ENCODE data around the gene CLEC2D.

CLEC2D gene

GRCh38 chr12:9717070-9717925, 47.8 kb downstream of the CLEC2D start:
- Histone ChIP-seq H3K4me1 (ENCODE audit: control insufficient read depth, low read length) (peaks cover 100% of the 10 kb centered on the region), H3K79me2 (ENCODE audit: control insufficient read depth, low read length) (peaks cover 5% of the 10 kb centered on the region; the same call in 1 of the 2 replicates), H3K4me2 (ENCODE audit: low read length) (peak overlapping the region; percentile 51), H3K9me2 (replicated peaks; ENCODE audit: control insufficient read depth, low read length) (no peaks in the 10 kb centered on the region), H3K9me3 (ENCODE audit: control insufficient read depth, insufficient read depth, low read length) (no peaks in the 10 kb centered on the region), H3F3A (ENCODE audit: control insufficient read depth, insufficient read depth) (peaks cover 16% of the 10 kb centered on the region), H3K36me3 (ENCODE audit: control insufficient read depth, low read length) (peaks cover 32% of the 10 kb centered on the region), H3K27ac (ENCODE audit: low read depth, low read length) (peak overlapping the region; percentile 36), H3K4me3 (ENCODE audit: low read length) (peak overlapping the region; percentile 6), H4K20me1 (ENCODE audit: control insufficient read depth, insufficient read depth, low read depth, low read length) (no peaks in the 10 kb centered on the region), H3K27me3 (ENCODE audit: control insufficient read depth, low read length) (no peaks in the 10 kb centered on the region)
- TF ChIP-seq CTCF (IDR thresholded peaks at IDR 0.05; ENCODE audit: low read depth, low read length, poor library complexity, severe bottlenecking): no peak
- no peak for TF ChIP-seq EZH2phosphoT487 (IDR thresholded peaks at IDR 0.05; ENCODE audit: borderline replicate concordance, low read length)

GRCh38 chr12:9718968-9719367, 49.5 kb downstream of the CLEC2D start:
- no peaks in the 10 kb centered on the region for H3K9me3 ChIP-seq (ENCODE audit: control insufficient read depth, insufficient read depth, low read length)
- peaks cover 100% of the 10 kb centered on the region for H3K4me1 ChIP-seq (ENCODE audit: control insufficient read depth, low read length)
- H3K36me3 ChIP-seq (ENCODE audit: control insufficient read depth, low read length): peaks cover 34% of the 10 kb centered on the region
- peaks cover 22% of the 10 kb centered on the region for H3K79me2 ChIP-seq (ENCODE audit: control insufficient read depth, low read length)
- no peaks in the 10 kb centered on the region for H3K27me3 ChIP-seq (ENCODE audit: control insufficient read depth, low read length)
- H3K9me2 ChIP-seq (replicated peaks; ENCODE audit: control insufficient read depth, low read length): no peaks in the 10 kb centered on the region
- peaks cover 19% of the 10 kb centered on the region for H3F3A ChIP-seq (ENCODE audit: control insufficient read depth, insufficient read depth)
- H3K4me3 ChIP-seq (ENCODE audit: low read length): peak overlapping the region; percentile 36; the same call in 1 of the 2 replicates
- TF ChIP-seq CTCF (IDR thresholded peaks at IDR 0.05; ENCODE audit: low read depth, low read length, poor library complexity, severe bottlenecking): no peak
- no peak for TF ChIP-seq EZH2phosphoT487 (IDR thresholded peaks at IDR 0.05; ENCODE audit: borderline replicate concordance, low read length)
- peak overlapping the region; percentile 51 for H3K4me2 ChIP-seq (ENCODE audit: low read length)
- peak overlapping the region; percentile 31; the same call in 1 of the 2 replicates for H3K27ac ChIP-seq (ENCODE audit: low read depth, low read length)
- H4K20me1 ChIP-seq (ENCODE audit: control insufficient read depth, insufficient read depth, low read depth, low read length): no peaks in the 10 kb centered on the region

- TF ChIP-seq EZH2phosphoT487 (IDR thresholded peaks at IDR 0.05; ENCODE audit: borderline replicate concordance, low read length): no peak
- TF ChIP-seq CTCF (IDR thresholded peaks at IDR 0.05; ENCODE audit: low read depth, low read length, poor library complexity, severe bottlenecking): no peak
- Histone ChIP-seq H3K27ac (ENCODE audit: low read depth, low read length) (peak overlapping the region; percentile 15; the same call in 1 of the 2 replicates), H3F3A (ENCODE audit: control insufficient read depth, insufficient read depth) (peaks cover 23% of the 10 kb centered on the region), H3K4me3 (ENCODE audit: low read length) (no peak overlapping the region; the same call in 1 of the 2 replicates), H4K20me1 (ENCODE audit: control insufficient read depth, insufficient read depth, low read depth, low read length) (no peaks in the 10 kb centered on the region), H3K9me2 (replicated peaks; ENCODE audit: control insufficient read depth, low read length) (no peaks in the 10 kb centered on the region), H3K9me3 (ENCODE audit: control insufficient read depth, insufficient read depth, low read length) (no peaks in the 10 kb centered on the region), H3K27me3 (ENCODE audit: control insufficient read depth, low read length) (no peaks in the 10 kb centered on the region), H3K4me1 (ENCODE audit: control insufficient read depth, low read length) (peaks cover 100% of the 10 kb centered on the region), H3K79me2 (ENCODE audit: control insufficient read depth, low read length) (peaks cover 30% of the 10 kb centered on the region), H3K4me2 (ENCODE audit: low read length) (peak overlapping the region; percentile 51), H3K36me3 (ENCODE audit: control insufficient read depth, low read length) (peaks cover 34% of the 10 kb centered on the region)
These were observed 50.3 kb downstream of the CLEC2D start for GRCh38 chr12:9719790-9720189.

All from DOHH2 (cell line).